OCI-LY1 (cell line): ENCODE results near the gene KCNB1.

Experiments
- CTCF ChIP-seq: fragments of 200-600 bp; sonication (generic), shearing (Covaris generic); IDR thresholded peaks from 2 replicates; pipeline ENCODE4 v1.5.1; 2017; ENCODE audit warnings: mild to moderate bottlenecking, antibody characterized with exemption, low read length, moderate library complexity, mixed read lengths
- EZH2 ChIP-seq: fragments of 200-600 bp; sonication (generic), shearing (Covaris generic); IDR thresholded peaks from 2 replicates; pipeline ENCODE4 v1.8.0; 2017; ENCODE audit warnings: borderline replicate concordance, mixed run types, mild to moderate bottlenecking, antibody characterized with exemption, low read length, moderate library complexity, mixed read lengths

GRCh38 chr20:49375170-49375569 lies 107.3 kb downstream of the KCNB1 start:
- TF ChIP-seq EZH2 (no peak), CTCF (no peak)
